OCI-LY3 (cell line): ENCODE data around the gene OSBPL6.

ENCODE experiments used
- H2AFZ ChIP-seq: fragments of 200-600, 300-600 bp; shearing (Covaris generic); 2 replicates; pipeline ENCODE4 v1.6.0; 2014; ENCODE audit warnings: antibody characterized with exemption, low read depth, low read length
- H3K27ac ChIP-seq: fragments of 200-600, 300-600 bp; sonication (generic); 2 replicates; pipeline ENCODE4 v1.5.1; 2014; ENCODE audit warnings: mild to moderate bottlenecking, low read length, moderate library complexity, mixed read lengths
- H3K27me3 ChIP-seq: fragments of 200-600, 300-600 bp; sonication (generic); 2 replicates; pipeline ENCODE4 v1.6.1; 2014; ENCODE audit warnings: low read depth, low read length, mixed read lengths
- H3K36me3 ChIP-seq: fragments of 200-600, 300-600 bp; sonication (generic); replicated peaks from 2 replicates; pipeline ENCODE3; 2014; ENCODE audit warnings: low read depth, low read length, mixed read lengths
- H3K4me1 ChIP-seq: fragments of 300-600, 200-600 bp; sonication (generic); 2 replicates; pipeline ENCODE4 v1.6.1; 2014; ENCODE audit warnings: low read length, mixed read lengths
- H3K4me2 ChIP-seq: fragments of 200-600, 300-600 bp; sonication (generic); 2 replicates; pipeline ENCODE4 v1.6.1; 2014; ENCODE audit warnings: low read length, mixed read lengths
- H3K4me3 ChIP-seq: fragments of 300-600, 200-600 bp; sonication (generic); 2 replicates; pipeline ENCODE4 v1.5.1; 2014; ENCODE audit warnings: antibody characterized with exemption, mild to moderate bottlenecking, low read length, moderate library complexity
- H3K79me2 ChIP-seq: fragments of 300-600, 200-600 bp; shearing (Covaris generic); 2 replicates; pipeline ENCODE4 v1.6.1; 2014; ENCODE audit warnings: mild to moderate bottlenecking, low read length, mixed read lengths
- H3K9ac ChIP-seq: fragments of 300-600, 200-600 bp; shearing (Covaris generic); 2 replicates; pipeline ENCODE4 v1.6.0; 2014; ENCODE audit warnings: mild to moderate bottlenecking, low read length, moderate library complexity
- H3K9me3 ChIP-seq: fragments of 200-600, 300-600 bp; shearing (Covaris generic); 2 replicates; pipeline ENCODE4 v1.6.1; 2014; ENCODE audit warnings: low read length, mixed read lengths; ENCODE audit not compliant: insufficient read depth
- H4K20me1 ChIP-seq: fragments of 200-600, 300-600 bp; sonication (generic); 2 replicates; pipeline ENCODE4 v1.6.1; 2016; ENCODE audit warnings: low read length, mixed read lengths; ENCODE audit not compliant: insufficient read depth
- EZH2phosphoT487 ChIP-seq: fragments of 200-600 bp; shearing (Covaris generic); IDR thresholded peaks from 2 replicates; pipeline ENCODE4 v1.6.1; 2018; ENCODE audit warnings: antibody characterized with exemption, mixed run types, low read depth
- TF ChIP-seq, protein P1 (sequence below): fragments of 200-600, 300-600 bp; sonication (generic); IDR thresholded peaks from 2 replicates; pipeline ENCODE4 v1.5.1; 2014; ENCODE audit warnings: antibody characterized with exemption, low read length, low read depth

OSBPL6 gene

DNA sequence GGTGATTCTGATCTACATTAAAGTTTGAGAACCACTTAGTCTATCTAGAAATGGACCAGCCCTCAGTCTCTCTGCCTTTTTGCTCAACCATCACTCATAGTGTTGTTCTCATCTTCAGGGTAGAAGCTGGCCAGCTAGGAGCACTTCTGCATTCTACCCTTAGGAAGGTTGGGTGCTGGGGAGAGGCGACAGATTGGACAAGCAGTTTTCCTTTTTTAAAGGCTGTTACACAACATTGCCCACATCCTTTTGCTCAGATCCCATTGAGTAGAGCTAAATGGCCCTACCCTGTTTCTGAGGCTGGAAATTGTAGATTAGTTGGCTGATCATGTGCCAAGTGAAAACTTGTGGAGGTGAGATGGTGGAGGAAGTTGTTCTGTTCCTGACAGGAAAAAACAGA lies 35.6 kb downstream of the OSBPL6 start:
- Histone ChIP-seq H3K36me3 (no peaks in the 10 kb centered on the region), H3K4me2 (no peak overlapping the region), H3K9me3 (no peaks in the 10 kb centered on the region), H3K79me2 (no peaks in the 10 kb centered on the region), H3K4me1 (no peaks in the 10 kb centered on the region), H4K20me1 (no peaks in the 10 kb centered on the region), H3K9ac (no peak overlapping the region), H3K27me3 (no peaks in the 10 kb centered on the region), H3K4me3 (no peak overlapping the region), H3K27ac (no peak overlapping the region), H2AFZ (no peak overlapping the region)
- TF ChIP-seq, protein P1, sequence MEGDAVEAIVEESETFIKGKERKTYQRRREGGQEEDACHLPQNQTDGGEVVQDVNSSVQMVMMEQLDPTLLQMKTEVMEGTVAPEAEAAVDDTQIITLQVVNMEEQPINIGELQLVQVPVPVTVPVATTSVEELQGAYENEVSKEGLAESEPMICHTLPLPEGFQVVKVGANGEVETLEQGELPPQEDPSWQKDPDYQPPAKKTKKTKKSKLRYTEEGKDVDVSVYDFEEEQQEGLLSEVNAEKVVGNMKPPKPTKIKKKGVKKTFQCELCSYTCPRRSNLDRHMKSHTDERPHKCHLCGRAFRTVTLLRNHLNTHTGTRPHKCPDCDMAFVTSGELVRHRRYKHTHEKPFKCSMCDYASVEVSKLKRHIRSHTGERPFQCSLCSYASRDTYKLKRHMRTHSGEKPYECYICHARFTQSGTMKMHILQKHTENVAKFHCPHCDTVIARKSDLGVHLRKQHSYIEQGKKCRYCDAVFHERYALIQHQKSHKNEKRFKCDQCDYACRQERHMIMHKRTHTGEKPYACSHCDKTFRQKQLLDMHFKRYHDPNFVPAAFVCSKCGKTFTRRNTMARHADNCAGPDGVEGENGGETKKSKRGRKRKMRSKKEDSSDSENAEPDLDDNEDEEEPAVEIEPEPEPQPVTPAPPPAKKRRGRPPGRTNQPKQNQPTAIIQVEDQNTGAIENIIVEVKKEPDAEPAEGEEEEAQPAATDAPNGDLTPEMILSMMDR = no peak
- TF ChIP-seq EZH2phosphoT487 = no peak

DNA sequence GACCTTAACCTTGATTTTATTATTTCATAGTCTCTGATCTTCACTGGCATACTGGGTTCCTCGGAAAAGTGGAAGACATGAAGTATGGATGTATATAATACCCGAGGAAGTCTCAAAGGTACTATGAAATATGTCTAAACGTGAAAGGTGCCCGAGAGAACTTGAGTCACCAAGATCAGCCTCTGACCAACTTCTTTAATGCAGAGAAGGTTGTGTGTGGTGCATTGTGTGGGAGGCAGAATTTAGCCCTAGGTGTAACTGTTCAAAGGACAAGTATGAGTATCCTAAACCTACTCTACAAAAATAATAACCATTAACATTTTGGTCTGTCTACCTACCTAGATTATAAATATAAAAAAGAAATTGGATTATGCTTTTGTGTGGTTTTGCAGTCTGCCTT lies 36.1 kb downstream of the OSBPL6 start:
- H3K9me3 ChIP-seq = no peaks in the 10 kb centered on the region
- TF ChIP-seq, protein P1 = no peak
- TF ChIP-seq EZH2phosphoT487 = no peak
- no peak overlapping the region for H2AFZ ChIP-seq
- no peak overlapping the region for H3K27ac ChIP-seq
- no peaks in the 10 kb centered on the region for H3K79me2 ChIP-seq
- H3K4me2 ChIP-seq = no peak overlapping the region
- no peak overlapping the region for H3K4me3 ChIP-seq
- no peaks in the 10 kb centered on the region for H3K4me1 ChIP-seq
- H3K9ac ChIP-seq = no peak overlapping the region
- H3K36me3 ChIP-seq = no peaks in the 10 kb centered on the region
- no peaks in the 10 kb centered on the region for H4K20me1 ChIP-seq
- no peaks in the 10 kb centered on the region for H3K27me3 ChIP-seq

DNA sequence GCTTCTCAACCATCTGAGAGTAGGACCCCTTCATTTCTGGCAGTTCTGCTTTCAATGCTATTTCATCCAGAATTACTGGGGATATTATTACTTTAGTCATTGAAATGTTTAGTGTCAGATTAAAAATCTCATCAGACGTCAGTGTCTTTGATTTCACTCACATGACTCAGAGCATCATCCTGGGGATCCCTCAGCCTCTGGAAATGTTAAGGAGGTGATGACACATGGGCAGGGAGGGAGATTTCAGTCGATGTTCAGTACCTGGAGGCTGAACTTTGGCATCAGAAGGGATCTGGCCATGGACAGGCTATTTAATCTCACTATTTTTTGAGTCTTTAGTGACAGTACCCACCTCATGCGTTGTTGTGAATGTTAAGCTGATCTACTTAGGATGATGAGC lies 39.1 kb downstream of the OSBPL6 start:
- TF ChIP-seq, protein P1 = no peak
- TF ChIP-seq EZH2phosphoT487 = no peak
- no peaks in the 10 kb centered on the region for H3K9me3 ChIP-seq
- no peak overlapping the region for H3K9ac ChIP-seq
- H3K36me3 ChIP-seq = no peaks in the 10 kb centered on the region
- H4K20me1 ChIP-seq = no peaks in the 10 kb centered on the region
- H3K79me2 ChIP-seq = no peaks in the 10 kb centered on the region
- H3K4me2 ChIP-seq = no peak overlapping the region
- H3K27ac ChIP-seq = no peak overlapping the region
- H3K4me3 ChIP-seq = no peak overlapping the region
- no peak overlapping the region for H2AFZ ChIP-seq
- no peaks in the 10 kb centered on the region for H3K4me1 ChIP-seq
- H3K27me3 ChIP-seq = no peaks in the 10 kb centered on the region

DNA sequence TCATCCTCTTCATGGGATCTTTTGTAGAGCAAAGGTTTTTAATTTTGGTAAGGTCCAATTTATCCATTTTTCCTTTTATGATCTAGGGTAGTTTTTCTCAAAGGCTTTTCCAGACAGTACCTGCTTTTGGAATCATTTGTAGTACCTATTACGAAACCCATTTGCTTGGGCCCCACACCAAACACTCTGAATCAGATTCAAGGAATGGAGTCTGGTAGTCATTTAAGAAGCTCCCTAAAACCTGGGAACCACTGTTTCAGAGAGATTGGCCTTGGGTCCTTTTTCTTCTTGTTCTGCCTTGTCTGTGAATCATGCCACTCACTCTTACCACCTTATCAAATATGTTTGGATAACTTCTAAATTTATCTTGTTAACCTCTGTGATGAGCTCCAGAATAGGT lies 40.3 kb downstream of the OSBPL6 start:
- H3K79me2 ChIP-seq = no peaks in the 10 kb centered on the region
- no peak overlapping the region for H3K9ac ChIP-seq
- H3K9me3 ChIP-seq = no peaks in the 10 kb centered on the region
- no peaks in the 10 kb centered on the region for H4K20me1 ChIP-seq
- H3K27ac ChIP-seq = no peak overlapping the region
- no peaks in the 10 kb centered on the region for H3K4me1 ChIP-seq
- H2AFZ ChIP-seq = no peak overlapping the region
- no peaks in the 10 kb centered on the region for H3K36me3 ChIP-seq
- no peak overlapping the region for H3K4me2 ChIP-seq
- TF ChIP-seq, protein P1 = no peak
- TF ChIP-seq EZH2phosphoT487 = no peak
- no peaks in the 10 kb centered on the region for H3K27me3 ChIP-seq
- no peak overlapping the region for H3K4me3 ChIP-seq
